Kidney (tissue), 14 donors: ENCODE data around the gene DDT. TPM values are rescaled to one million over a fixed set of nuclear protein-coding genes. Genes with fewer than 3 reads are reported as not detected.

Experiments
- DNase-seq, 5 donors: peaks; one replicate each; pipeline ENCODE4 v3.0.0-alpha.2; 2013 to 2020
- FAIRE-seq: peaks from 2 replicates; lab custom pipeline; 2012; peaks lifted over from hg19 to GRCh38; lab: Jason Lieb, UNC
- H3K27ac ChIP-seq, 2 donors: one replicate each; pipeline ENCODE4 v1.7.0; 2013; ENCODE audit warnings: low read depth in 2 of 2, low read length in 2 of 2, inconsistent platforms in 1 of 2
- H3K27me3 ChIP-seq: one replicate; pipeline ENCODE4 v1.7.1; 2013; ENCODE audit warnings: low read length, inconsistent platforms; ENCODE audit not compliant: control insufficient read depth, insufficient read depth
- H3K36me3 ChIP-seq, 3 donors: one replicate each; pipeline versions ENCODE4 v1.7.0 to v1.7.1; 2013; ENCODE audit warnings: low read length in 3 of 3, control low read depth in 1 of 3, inconsistent platforms in 1 of 3; ENCODE audit not compliant: insufficient read depth in 3 of 3, control insufficient read depth in 2 of 3
- H3K4me1 ChIP-seq, 3 donors: one replicate each; pipeline versions ENCODE4 v1.7.0 to v1.7.1; 2013; ENCODE audit warnings: low read length in 3 of 3, inconsistent platforms in 1 of 3, low read depth in 1 of 3; ENCODE audit not compliant: control insufficient read depth in 2 of 3, insufficient read depth in 2 of 3
- H3K4me3 ChIP-seq, 3 donors: one replicate each; pipeline versions ENCODE4 v1.7.0 to v1.8.1; 2013; ENCODE audit warnings: low read length in 3 of 3, control low read depth in 1 of 3, inconsistent platforms in 1 of 3
- H3K9ac ChIP-seq, 3 donors: one replicate each; pipeline versions ENCODE4 v1.7.0 to v1.7.1; 2013; ENCODE audit warnings: low read length in 3 of 3, control low read depth in 1 of 3, inconsistent platforms in 1 of 3
- H3K9me3 ChIP-seq, 3 donors: one replicate each; pipeline versions ENCODE4 v1.7.0 to v1.7.1; 2013; ENCODE audit warnings: low read length in 3 of 3, control low read depth in 1 of 3, inconsistent platforms in 1 of 3; ENCODE audit not compliant: control insufficient read depth in 2 of 3, insufficient read depth in 1 of 3
- intact Hi-C: fragments of 100-400 bp; cut with DNase I; formaldehyde crosslinking; loops from one replicate; pipeline ENCODE4 v1.11.1; 2022
- polyA plus RNA-seq: library from polyadenylated mRNA; stranded (reverse); fragments of 350-450 nt; fragmentation: Illumina TruSeq; extraction: RNeasy Lipid Tissue Mini Kit (QIAGEN cat#74804); gene quantifications from one replicate; pipeline ENCODE4 v1.2.3, GENCODE V29; 2014; ENCODE audit warnings: low read depth, low replicate concordance; ENCODE audit not compliant: insufficient read depth
- total RNA-seq: library from RNA; stranded (reverse); fragmentation: NEBNext Ultra II Directional; extraction: Animal tissue kit (Norgen Biotek cat#: 25700); gene quantifications from one replicate; pipeline ENCODE4 v1.2.1, GENCODE V29; 2021
- TF ChIP-seq, protein P1 (sequence below): IDR thresholded peaks from 3 replicates; pipeline ENCODE4 v1.5.1; 2012; ENCODE audit warnings: mild to moderate bottlenecking, moderate library complexity, borderline replicate concordance; ENCODE audit not compliant: insufficient read depth; ENCODE audit errors: extremely low read depth
- donor health status: control.
- donor health status: control.
- donor health status: control.
- donor health status: control.
- donor health status: control.
- donor health status: DM: yes; HTN: yes; CAD: no.
- donor health status: Normal renal cell carcinoma (clear cell type).

Gene DDT
- total and polyA plus RNA-seq, 2 donors from 2014 or later: 97.4 to 448 TPM

GRCh38 chr22:24009227-24010017, 35.2 kb upstream of the DDT start:
- peaks cover 0 to 5% (median 0%) of the 10 kb centered on the region in 3 donors for H3K4me1 ChIP-seq
- intact Hi-C loops: no loop called here
- TF ChIP-seq, protein P1, sequence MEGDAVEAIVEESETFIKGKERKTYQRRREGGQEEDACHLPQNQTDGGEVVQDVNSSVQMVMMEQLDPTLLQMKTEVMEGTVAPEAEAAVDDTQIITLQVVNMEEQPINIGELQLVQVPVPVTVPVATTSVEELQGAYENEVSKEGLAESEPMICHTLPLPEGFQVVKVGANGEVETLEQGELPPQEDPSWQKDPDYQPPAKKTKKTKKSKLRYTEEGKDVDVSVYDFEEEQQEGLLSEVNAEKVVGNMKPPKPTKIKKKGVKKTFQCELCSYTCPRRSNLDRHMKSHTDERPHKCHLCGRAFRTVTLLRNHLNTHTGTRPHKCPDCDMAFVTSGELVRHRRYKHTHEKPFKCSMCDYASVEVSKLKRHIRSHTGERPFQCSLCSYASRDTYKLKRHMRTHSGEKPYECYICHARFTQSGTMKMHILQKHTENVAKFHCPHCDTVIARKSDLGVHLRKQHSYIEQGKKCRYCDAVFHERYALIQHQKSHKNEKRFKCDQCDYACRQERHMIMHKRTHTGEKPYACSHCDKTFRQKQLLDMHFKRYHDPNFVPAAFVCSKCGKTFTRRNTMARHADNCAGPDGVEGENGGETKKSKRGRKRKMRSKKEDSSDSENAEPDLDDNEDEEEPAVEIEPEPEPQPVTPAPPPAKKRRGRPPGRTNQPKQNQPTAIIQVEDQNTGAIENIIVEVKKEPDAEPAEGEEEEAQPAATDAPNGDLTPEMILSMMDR: no peak
- H3K9ac ChIP-seq: no peak overlapping the region
- H3K4me3 ChIP-seq: no peak overlapping the region
- no peaks in the 10 kb centered on the region for H3K27me3 ChIP-seq
- no peaks in the 10 kb centered on the region for H3K36me3 ChIP-seq
- no peak for DNase-seq
- no peak overlapping the region for H3K27ac ChIP-seq
- FAIRE-seq: no peak
- no peaks in the 10 kb centered on the region for H3K9me3 ChIP-seq

GRCh38 chr22:24008381-24009226, 34.4 kb upstream of the DDT start:
- FAIRE-seq: no peak

DNA sequence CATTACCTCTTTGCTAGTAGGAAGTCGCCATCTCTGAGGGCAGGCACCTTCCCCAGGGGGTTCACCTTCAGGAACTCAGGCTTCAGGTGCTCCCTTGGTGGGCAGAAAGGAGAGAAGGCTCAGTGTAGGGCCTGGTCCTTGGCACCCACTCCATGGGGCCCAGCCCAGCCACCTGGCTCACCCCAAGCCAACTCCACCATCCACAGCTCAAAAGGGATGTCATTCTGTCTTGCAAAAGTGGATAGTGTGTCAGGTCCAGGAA, 33.7 kb upstream of the DDT start:
- no peaks in the 10 kb centered on the region for H3K27me3 ChIP-seq
- H3K36me3 ChIP-seq: no peaks in the 10 kb centered on the region
- H3K4me1 ChIP-seq: peaks cover 0 to 5% (median 0%) of the 10 kb centered on the region in 3 donors
- TF ChIP-seq, protein P1: no peak
- no peak overlapping the region for H3K9ac ChIP-seq
- no peak for DNase-seq
- intact Hi-C loops: no loop called here
- no peak for FAIRE-seq
- H3K27ac ChIP-seq: no peak overlapping the region
- no peak overlapping the region for H3K4me3 ChIP-seq
- no peaks in the 10 kb centered on the region for H3K9me3 ChIP-seq

More at GRCh38 chr22:24008381-24009226, 34.4 kb upstream of the DDT start:
- TF ChIP-seq, protein P1: no peak
- H3K9ac ChIP-seq: no peak overlapping the region
- intact Hi-C loops: no loop called here
- no peak overlapping the region for H3K27ac ChIP-seq
- DNase-seq: no peak
- H3K36me3 ChIP-seq: no peaks in the 10 kb centered on the region
- H3K9me3 ChIP-seq: no peaks in the 10 kb centered on the region
- no peaks in the 10 kb centered on the region for H3K27me3 ChIP-seq
- peaks cover 0 to 5% (median 0%) of the 10 kb centered on the region in 3 donors for H3K4me1 ChIP-seq
- no peak overlapping the region for H3K4me3 ChIP-seq
